GM18508 (cell line): ENCODE results near the gene GRM4.

Experiments
- ATAC-seq: cut with Tn5 transposase; IDR thresholded peaks from one replicate; pipeline ENCODE4 v1.9.1; 2021; ENCODE audit warnings: moderate number of reproducible peaks; ENCODE audit not compliant: insufficient read depth, unreplicated experiment

The GRM4 gene

DNA sequence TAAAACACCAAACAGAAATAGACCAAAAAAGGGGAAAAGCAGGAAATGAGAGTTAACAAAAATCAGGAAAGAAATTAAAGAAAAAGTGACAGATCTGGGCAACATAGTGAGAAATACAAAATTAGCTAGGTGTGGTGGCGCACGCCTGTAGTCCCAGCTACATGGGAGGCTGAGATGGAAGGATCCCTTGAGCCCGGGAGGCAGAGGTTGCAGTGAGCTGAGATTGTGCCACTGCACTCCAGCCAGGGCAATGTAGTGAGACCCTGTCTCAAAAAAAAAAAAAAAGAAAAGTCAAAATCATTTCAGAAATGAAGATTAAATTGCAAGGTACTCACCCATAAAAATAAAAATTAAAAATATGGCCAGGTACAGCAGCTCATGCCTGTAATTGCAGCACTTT, 13.0 kb upstream of the GRM4 start:
- ATAC-seq = no peak

DNA sequence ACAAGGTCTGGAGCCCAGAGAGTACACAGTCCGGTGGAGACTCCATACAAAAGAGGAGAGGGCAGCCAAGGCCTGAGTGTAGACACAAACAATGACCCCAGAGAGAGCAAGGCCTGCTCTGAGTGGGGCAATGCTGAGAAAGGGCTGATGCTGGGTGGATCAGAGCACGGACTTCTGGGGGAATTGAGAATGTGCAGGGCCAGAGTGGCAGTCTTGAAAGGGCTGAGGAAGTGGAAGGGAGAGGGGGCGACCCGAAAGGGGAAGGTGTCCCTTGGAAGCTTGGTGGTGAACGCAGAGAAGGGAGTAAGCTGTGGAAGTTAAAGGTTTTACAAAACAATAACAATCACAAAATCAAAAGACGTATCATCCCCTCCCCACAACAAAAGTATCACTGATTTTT, 12.0 kb upstream of the GRM4 start:
- ATAC-seq = no peak

- no peak for ATAC-seq
Observed at GRCh38 chr6:34157236-34157830, 11.4 kb upstream of the GRM4 start.

DNA sequence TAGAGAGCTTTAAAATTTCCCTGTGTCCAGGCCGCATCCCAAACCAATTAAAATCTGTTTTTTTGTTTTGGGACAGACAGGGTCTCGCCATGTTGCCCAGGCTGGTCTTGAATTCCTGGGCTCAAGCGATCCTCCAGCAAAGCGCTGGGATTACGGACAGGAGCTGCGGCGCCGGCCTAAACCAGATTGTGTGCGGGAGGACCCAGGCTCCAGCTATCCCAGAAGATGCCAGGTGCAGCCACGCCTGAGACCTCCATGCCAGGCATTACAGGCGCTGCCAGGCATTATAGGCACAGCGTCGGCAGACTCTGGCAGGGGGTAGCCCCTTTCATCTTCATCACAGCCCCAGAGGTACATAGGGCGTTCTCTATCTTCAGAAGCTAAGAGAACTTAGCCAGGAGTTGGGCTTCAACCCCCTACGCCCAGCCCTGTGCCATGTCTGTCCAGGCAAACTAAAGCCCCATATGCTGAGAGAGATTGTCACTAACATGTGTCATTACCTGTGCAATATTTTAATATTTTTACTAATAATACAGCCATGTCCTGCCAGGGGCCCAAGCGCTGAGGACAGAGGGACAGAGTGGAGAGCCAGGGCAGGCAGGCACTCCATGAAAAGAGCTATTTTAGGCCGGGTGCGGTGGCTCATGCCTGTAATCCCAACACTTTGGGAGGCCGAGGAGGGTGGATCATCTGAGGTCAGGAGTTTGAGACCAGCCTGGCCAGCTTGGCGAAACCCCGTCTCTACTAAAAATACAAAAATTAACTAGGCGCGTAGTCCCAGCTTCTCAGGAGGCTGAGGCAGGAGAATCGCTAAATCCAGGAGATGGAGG, 9.8 kb upstream of the GRM4 start:
- ATAC-seq = no peak

DNA sequence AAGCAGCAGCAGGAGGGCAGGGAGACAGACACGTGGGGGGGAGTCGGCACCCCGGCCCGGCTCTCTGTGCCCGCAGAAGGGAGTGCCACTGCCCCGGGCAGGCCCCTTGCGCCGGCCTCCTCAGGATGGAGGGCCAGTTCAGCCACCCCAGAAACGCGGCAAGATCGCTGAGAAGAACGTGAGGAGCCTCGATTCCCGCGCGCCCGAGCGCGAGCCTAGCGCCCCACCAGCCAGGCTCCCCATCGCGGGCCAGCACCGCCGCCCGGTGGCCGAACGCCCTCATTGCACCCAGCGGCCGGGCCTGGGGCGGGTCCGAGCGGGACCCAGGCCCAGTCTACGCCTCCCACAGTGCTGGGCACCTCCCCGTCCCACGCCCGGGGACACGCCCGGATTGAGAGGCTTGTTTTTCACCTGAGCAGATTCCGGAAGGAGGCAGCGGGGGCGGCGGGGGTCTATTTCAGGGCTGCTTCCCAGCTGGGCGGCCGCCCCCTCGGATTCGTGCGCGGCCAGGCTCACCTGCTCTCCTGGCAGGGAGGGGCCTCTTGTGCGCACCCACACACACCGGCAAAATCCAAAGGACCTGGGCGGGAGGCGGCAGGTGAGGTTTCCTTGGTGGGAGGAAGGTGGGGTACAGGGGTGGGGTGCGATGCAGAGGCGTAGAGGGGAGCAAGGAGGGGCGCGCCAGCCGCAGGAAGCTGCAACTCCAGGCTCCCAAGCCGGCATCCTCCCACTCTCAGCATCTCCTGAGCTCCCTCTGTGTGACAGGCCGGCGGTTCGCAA, 9.0 kb upstream of the GRM4 start:
- ATAC-seq = no peak

DNA sequence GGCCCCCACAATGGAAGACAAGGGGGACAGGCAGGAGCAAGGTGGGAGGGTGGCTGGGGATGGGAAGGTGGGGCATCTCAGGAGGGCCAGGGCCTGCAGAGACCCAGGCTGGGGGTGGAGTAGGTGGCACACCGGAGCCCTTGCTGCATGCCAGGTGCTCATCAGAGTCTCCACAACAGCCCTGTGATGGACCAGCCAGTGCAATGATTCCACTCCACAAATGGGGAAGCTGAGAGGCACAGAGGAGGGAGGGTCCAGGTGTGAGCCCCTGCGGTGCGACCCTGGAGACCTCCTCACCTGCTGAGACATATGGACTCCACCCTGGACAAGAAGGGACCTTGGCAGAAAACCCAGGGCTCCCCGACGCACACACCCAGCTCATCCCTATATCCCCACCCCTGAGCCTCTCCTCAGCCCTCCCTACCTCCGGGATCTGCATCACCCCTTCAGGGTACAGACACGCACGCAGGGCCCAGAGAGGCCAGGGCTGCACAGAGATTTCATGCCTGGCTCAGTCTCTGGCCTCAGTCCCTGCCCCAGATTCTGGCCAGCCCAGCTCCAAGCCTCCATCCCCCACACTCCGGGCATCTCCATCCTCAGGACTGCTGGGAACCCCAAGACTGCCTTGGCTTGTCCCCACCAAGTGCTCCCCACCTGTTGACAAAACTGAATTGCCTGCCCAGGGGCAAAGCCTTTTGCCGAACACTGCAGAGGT, 7.1 kb upstream of the GRM4 start:
- ATAC-seq = no peak

- ATAC-seq = no peak
Observed at GRCh38 chr6:34152042-34152524, 6.2 kb upstream of the GRM4 start.

DNA sequence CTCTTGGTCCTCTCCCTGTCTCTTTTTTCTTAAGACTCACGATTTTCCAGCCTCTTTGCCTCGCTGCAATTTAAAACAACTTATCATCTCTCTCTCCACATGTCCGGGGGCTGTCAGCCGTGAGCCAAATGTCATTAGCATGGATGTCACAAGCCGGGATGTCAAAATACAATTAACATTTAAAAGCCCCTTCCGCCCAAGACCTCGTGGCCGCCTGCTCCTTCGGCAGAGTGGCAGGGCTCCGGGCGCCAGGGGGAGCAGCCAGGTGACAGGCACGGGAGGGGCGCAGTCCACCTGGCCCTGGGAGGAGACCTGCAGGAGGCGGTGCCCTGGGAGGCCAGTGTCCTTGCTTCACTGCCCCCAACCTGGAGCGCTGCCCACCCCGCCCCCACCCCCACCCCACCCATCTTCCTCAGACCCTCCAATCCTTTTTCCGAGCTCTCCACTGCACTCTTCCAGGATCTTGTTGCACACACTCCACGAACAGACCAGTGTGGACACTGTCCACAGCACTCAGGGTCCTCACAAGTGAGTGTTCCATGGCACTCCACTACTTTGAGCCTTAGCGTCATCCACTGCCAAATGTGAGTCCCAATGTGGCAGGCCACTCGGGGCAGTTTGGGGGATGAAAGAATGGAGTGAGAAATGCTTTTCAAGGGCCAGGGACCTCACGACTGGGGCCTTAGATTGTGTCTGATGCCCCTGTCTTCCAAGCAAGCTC, 5.6 kb upstream of the GRM4 start:
- no peak for ATAC-seq

GRCh38 chr6:34150766-34151165, 4.9 kb upstream of the GRM4 start:
- ATAC-seq = no peak

DNA sequence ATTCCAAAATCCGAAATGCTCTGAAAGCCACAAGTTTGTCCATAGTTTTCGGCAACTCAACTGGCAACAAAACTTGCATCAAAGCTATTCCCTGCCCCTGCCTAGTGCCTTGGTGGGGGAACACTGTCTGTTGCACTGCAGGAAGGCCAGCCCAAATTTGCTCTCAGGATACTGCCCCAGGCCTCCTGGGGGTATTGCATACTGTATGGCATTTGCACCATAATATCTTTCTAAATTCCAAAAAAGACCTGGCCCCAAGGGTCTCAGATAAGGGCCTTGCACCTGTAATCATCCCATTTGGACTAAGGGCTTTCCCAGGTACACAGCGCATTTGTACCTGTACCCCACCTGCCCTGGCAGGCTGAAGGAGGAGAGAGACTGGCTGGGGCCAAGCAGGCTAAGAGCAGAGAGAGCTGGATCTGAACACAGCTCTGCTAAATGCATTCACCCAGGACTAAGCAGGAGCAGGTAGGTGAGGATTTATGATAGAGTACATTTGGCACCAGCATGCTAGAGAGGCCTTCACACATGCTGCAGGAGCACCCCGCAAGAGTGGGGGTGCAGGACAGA, 4.0 kb upstream of the GRM4 start:
- ATAC-seq = no peak

- no peak for ATAC-seq
Observed at GRCh38 chr6:34149452-34149810, 3.5 kb upstream of the GRM4 start.

DNA sequence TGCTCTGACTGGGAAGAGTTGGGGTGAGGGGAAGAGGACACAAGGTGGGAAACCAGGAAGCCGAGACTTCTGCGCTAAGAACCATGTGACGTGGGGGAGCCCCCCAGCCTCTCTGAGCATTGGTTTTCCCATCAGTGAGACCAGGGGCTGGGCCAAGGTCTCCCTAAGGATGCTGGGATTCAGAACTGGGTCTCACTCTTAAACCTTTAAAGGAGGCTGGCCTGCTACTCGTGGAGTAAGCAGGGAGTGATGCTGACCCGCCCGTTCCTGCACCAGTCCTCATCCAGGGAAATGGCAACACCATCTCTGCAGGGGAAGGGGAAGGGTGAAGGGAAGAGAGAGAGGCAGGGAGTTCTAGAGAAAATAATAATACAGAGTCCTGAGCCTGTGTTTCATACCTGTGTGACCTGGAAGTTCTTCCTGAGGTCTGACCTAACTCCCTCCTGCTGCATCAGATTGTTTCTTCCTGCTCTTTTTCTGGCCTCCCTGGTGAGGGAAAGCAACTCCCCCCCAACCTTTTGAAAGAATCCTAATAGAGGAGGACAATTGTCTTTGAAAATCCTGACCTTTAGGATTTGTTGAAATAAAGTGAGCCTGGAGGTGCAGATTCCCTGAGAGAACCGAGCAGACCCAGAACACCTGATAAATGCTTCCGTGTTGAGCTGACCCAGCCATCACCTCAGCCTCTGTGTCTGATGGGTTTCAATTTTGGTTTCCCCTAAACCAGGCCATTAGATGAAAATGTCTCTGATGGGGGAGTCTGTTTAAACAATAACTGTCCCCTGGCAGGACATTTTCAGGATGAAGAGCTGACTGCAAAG, 3.0 kb upstream of the GRM4 start:
- ATAC-seq = no peak

- no peak for ATAC-seq
Observed at GRCh38 chr6:34147906-34148630, 2.2 kb upstream of the GRM4 start.

DNA sequence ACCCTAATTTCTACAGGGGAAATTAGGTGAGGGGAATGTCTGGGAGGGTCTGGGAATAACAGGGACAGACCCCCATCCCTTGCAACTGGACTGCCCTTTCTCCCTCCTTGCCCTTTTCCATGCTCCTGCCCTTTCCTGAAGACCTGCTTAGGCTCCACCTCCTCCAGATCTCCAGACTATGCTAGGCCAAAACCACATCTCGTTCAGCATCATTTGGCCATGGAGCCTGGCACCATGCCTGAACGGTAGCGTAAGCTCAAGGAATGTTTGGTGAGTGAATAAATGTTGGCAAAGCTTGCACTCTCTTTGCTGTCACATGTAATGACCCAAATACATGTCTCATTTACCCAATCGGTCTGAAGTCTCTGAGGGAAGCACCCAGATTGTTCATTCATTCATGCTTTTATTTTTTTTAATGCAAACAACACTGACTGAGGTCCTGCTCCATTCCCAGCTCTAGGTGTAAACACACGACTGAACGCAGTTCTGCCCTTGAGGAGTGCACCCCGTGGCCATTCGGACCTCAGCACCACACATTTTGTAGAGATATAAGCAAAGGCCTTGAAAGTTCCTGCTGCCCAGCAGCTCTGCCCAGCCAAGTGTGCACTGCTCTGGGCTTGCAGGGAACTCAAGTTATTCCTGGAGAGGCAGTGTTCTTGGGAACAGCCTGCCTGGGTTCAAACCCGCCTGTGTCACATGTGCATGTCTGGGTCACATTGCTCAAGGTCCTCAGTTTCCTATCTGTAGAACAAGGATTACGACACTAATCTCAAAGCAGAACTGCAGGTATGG, 1.1 kb upstream of the GRM4 start:
- no peak for ATAC-seq

DNA sequence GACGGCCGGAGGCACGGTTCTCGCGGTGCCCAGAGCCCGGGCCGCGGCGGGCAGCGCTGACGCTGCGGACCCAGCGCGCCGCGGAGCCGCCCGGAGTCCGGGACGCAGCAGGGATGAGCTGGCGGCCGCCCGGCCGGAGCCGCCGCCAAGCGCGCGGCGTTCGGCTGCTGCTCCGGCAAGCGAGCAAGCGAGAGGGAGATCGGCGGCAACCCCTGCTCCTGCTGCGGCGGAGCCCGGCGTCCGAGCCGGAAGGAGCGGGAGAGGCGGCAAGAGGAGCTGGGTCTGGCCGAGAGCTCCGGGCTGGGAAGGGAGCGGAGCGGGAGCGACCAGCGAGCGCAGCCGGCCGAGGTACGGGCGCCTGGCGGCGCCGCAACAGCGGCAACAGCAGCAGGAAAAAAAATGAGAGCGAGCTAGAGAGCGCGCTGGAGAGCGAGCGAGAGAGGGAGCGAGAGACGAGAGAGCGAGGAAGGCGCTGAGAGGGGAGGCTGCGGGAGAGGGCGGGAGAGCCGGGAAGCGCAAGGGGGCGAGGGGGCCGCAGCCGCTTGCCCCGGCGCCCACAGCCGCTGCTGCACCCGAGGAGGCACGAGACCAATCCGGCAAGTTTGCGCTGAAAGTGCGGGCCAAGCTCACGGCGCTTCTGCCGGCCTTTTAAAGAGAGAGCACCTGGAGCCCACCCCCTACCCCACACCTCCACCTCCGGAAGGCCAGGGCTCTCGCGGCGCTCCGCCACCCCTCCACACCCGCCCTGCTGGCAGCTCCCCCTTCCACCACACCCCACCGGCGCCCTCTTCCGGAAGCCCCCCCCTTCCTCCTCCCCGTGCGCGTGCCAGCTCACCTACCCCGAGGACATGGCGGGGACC, 496 bp downstream of the GRM4 start:
- ATAC-seq = no peak

GRCh38 chr6:34144581-34145160, 1.2 kb downstream of the GRM4 start:
- ATAC-seq = no peak
